GM21515 (cell line): ENCODE measurements around the gene AMOTL1.

Source experiments
- ATAC-seq: cut with Tn5 transposase; IDR thresholded peaks from one replicate; pipeline ENCODE4 v1.9.1; 2021; ENCODE audit not compliant: unreplicated experiment

The AMOTL1 gene

DNA sequence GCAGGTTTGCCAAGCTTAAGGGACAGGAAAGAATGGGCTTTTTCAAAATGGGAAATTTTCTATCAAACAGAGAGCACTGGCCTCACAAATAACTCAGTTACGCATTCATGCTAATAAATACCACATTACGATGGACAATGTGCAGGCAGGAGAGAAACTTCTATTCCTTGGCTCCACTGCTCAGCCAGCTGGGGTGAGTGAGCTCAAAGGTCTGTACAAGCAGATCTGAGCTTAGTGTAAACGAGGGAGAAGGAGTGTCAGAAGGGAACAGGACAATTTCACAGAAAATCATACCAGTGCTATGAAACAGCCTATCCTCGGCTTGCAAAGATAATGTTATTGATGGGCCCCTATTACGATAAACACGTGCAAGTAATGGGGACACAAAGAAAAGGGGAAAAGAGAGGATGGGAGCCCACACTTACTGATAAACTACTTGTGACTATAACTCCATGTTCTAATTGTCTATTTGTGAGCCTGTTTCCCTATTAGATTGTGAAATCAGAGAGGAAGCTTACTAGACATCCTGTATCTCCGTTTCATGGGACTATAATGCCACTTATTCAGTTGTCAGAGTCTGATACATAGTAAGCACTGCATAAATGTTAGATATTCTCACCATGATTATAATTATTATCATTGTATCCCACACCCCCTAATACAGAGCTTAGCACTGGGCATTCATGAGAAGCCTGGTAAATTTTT is 46.3 kb downstream of the AMOTL1 start:
- no peak for ATAC-seq

GRCh38 chr11:94815705-94816344 is 47.7 kb downstream of the AMOTL1 start:
- no peak for ATAC-seq

DNA sequence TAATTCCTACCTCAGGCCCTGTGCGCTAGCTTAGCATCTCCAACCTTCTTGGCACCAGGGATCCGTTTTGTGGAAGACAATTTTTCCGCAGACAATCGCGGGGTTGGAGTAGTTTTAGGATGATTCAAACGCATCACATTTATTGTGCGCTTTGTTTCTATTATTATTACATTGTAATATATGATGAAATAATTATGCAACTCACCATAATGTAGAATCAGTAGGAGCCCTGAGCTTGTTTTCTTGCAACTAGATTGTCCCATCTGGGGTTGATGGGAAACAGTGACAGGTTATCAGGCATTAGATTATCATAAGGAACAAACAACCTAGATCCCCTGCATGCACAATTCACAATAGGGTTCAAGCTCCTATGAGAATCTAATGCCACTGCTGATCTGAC is 52.3 kb downstream of the AMOTL1 start:
- ATAC-seq: no peak

DNA sequence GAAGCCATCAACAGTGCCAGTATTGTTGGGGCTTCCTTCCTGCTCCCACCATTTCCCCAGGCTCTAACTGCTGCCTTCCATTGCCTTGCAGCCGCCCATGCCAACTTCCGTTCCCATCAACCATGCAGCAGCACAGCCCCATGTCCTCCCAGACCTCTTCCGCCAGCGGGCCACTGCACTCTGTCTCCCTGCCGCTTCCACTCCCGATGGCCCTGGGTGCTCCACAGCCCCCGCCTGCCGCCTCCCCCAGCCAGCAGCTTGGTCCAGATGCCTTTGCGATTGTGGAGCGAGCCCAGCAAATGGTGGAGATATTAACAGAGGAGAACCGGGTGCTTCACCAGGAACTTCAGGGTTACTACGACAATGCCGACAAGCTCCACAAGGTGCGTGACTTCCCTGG is 53.3 kb downstream of the AMOTL1 start:
- ATAC-seq: no peak

DNA sequence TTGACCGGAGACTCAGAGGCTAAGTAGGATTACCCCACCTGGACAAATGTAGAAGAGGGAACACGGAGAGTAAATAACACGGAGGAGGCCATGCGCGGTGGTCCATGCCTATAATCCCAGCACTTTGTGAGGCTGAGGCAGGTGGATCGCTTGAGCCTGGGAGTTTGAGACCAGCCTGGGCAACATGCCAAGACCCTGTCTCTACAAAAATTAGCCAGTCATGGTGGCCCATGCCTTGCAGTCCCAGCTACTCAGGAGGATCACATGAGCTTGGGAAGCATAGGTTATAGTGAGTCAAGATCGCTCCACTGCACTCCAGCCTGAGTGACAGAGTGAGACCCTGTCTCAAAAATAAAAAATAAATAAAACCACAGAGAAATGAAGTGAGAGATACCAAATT is 53.9 kb downstream of the AMOTL1 start:
- no peak for ATAC-seq

DNA sequence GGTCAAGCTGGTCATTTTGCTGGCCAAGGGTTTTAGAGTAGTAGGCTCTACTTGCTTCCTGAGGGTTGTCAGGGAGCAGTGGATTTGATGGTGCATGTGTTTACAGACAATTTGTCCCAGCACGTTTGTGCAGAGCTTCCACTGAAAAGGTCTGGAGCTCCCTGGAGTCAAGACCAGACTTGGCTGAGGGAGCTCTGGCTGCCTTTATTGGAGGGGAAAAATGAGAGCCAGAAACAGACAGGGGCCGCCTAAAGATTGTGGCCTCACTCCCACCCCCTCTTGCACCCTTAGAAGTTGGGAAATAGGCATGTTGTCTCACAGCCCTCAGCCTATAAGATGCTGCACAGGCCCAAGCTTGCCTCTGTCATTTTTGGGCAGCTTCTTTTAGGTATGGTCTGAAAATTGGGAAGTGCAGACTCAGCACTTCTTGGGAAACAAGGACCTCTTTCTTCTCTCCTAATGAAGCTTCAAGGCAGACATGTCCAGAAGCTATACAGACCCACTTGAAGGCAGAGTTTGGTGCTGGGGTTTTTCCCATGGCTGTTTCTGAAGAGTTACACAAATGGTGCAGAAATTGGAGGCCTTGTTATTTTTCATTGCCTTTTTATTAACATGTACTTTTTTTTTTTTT is 55.1 kb downstream of the AMOTL1 start:
- no peak for ATAC-seq

- no peak for ATAC-seq
Observed at GRCh38 chr11:94825031-94825430, 56.9 kb downstream of the AMOTL1 start.

GRCh38 chr11:94825481-94825880 is 57.3 kb downstream of the AMOTL1 start:
- no peak for ATAC-seq

- no peak for ATAC-seq
Observed at GRCh38 chr11:94826415-94826814, 58.3 kb downstream of the AMOTL1 start.

DNA sequence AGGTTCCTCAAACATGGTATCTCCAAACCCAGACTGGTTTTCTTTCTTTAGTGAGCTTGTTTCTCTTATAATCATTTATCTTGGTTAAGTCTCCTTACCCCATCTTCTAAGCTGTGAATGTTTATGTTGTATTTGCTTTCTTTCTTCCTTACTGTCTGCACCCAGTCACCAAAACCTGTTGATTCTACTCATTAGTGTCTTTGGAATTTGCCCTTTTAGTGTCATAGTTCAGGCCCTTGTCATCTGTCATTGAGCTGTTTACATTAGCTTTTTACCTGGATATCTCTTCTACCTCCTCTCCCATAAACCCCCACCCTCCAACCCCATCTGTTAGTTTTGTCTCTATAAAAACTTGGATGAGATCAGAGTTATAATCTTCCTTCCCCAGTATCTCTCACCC is 59.9 kb downstream of the AMOTL1 start:
- no peak for ATAC-seq

- ATAC-seq: no peak
Observed at GRCh38 chr11:94830722-94831510, 62.8 kb downstream of the AMOTL1 start.

GRCh38 chr11:94831529-94831928 is 63.4 kb downstream of the AMOTL1 start:
- no peak for ATAC-seq

DNA sequence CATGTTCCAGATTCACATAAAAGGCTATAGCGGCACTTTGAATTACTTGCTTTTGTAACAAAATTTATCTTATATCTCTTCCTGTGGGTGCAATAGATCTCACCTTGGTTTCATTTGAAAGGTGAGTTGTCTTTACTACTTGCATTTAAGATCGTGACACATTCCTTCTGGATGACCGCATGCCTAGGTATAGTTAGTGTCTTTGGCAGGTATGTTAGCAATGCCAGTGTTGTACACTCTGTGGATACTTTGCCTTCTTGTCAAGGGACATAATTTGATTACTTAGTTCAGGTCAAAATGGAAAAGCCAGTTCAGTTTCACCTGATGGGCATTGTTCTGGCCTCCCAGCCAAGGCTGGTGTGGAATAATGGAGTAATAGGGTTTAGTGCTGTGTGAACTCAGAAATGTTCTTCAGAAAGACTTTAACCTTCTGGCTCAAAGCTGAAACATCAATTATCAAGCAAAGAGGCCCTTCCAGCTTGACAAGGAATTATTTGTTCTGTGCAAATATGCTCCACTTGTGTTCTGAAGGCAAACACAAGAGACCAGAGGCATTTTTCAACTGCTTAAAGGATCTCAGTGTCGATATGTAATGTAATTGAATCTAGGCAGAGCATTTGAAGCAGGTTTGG is 64.6 kb downstream of the AMOTL1 start:
- ATAC-seq: no peak

GRCh38 chr11:94834911-94835593 is 66.9 kb downstream of the AMOTL1 start:
- ATAC-seq: no peak

DNA sequence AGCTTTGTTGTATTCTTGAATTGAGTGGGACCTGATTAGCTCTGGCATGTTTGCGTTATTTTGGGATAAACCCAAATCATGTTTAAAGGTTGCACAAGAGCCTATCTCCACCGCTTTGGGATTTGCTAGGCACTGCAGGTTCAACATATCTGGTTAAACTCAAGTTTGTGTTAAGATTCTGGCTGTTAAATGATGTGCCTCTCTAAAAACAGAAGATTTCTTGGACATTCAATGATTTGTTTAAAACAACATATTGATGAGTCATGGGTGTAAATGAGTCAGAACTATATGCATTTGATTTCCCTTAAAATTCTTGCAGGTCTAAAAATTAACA is 67.4 kb downstream of the AMOTL1 start:
- ATAC-seq: no peak

- ATAC-seq: no peak
Observed at GRCh38 chr11:94837317-94837716, 69.2 kb downstream of the AMOTL1 start.

GRCh38 chr11:94838027-94838731 is 70.0 kb downstream of the AMOTL1 start:
- no peak for ATAC-seq

GRCh38 chr11:94840209-94840608 is 72.1 kb downstream of the AMOTL1 start:
- ATAC-seq: no peak

- ATAC-seq: no peak
Observed at GRCh38 chr11:94844031-94844430, 75.9 kb downstream of the AMOTL1 start.

DNA sequence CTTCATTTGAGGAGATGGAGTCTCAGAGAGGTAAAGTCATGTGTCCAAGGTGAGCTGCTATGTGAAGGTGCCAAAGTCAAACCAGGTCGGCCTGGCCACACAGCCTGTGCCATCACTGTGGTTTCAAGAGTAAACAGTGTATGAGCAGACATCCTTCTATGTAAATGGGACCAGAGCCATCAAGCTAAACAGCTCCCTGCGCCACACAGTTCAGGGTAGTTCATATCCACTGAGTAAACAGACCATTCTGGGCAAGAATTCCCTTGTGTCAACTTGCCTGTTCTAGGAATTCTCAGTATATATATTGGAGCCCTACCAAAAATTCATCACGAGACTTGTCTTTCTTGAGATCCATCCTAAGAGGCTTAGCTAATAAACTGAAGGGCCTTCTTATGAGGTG is 77.5 kb downstream of the AMOTL1 start:
- no peak for ATAC-seq
